Right lobe of liver (tissue), 4 donors: ENCODE data around the gene SIM1.

ENCODE experiments used
- CTCF ChIP-seq, 4 donors: fragments of 200-600 bp in 3 of 4; fragments of 450-650 bp in 1 of 4; IDR thresholded peaks; one replicate each; pipeline versions ENCODE4 v1.5.1 to v1.8.0; 2016 to 2022; ENCODE audit warnings: antibody characterized with exemption in 4 of 4, mild to moderate bottlenecking in 2 of 4
- POLR2A ChIP-seq: fragments of 450-650 bp; IDR thresholded peaks from one replicate; pipeline ENCODE4 v1.6.1; 2017; ENCODE audit warnings: antibody characterized with exemption, mild to moderate bottlenecking
- donor health status: DM: no; HTN: no; CAD: no.
- donor health status: DM: no; HTN: no; CAD: no.
- donor health status: DM: no; HTN: yes; CAD: no.

GRCh38 chr6:100456908-100457235 lies 7.8 kb downstream of the SIM1 start:
- TF ChIP-seq CTCF (IDR thresholded peaks at IDR 0.05) (no peak), POLR2A (no peak)
